Progenitor cell of endocrine pancreas (in vitro differentiated cells): ENCODE results near the gene THAP3. TPM values are rescaled to one million over a fixed set of nuclear protein-coding genes. Genes with fewer than 3 reads are reported as not detected.

ENCODE experiments used
- DNase-seq: peaks from one replicate; pipeline ENCODE4 v3.0.0; 2021; ENCODE audit warnings: low spot score; ENCODE audit not compliant: unreplicated experiment
- H3K27ac Mint-ChIP-seq: 2 replicates; pipeline ENCODE4 v1.8.0; 2021; ENCODE audit warnings: mild to moderate bottlenecking, moderate library complexity, mixed read lengths
- H3K27me3 Mint-ChIP-seq: 2 replicates; pipeline ENCODE4 v1.8.0; 2021; ENCODE audit warnings: mixed read lengths
- H3K36me3 Mint-ChIP-seq: 2 replicates; pipeline ENCODE4 v1.8.0; 2022; ENCODE audit warnings: mixed read lengths; ENCODE audit not compliant: insufficient read depth
- H3K4me1 Mint-ChIP-seq: 2 replicates; pipeline ENCODE4 v1.8.0; 2021; ENCODE audit warnings: low read depth, mixed read lengths
- H3K4me3 Mint-ChIP-seq: 2 replicates; pipeline ENCODE4 v1.8.0; 2021; ENCODE audit warnings: low read depth, mild to moderate bottlenecking, moderate library complexity, mixed read lengths
- H3K9me3 Mint-ChIP-seq: 2 replicates; pipeline ENCODE4 v1.8.0; 2021; ENCODE audit warnings: low read depth, mixed read lengths
- CTCF ChIP-seq: fragments of 200-600 bp; sonication (generic); IDR thresholded peaks from one replicate; pipeline ENCODE4 v1.5.0; 2021; ENCODE audit warnings: antibody characterized with exemption, mild to moderate bottlenecking; ENCODE audit not compliant: unreplicated experiment
- total RNA-seq: library from RNA; stranded (reverse); gene quantifications from 2 replicates; pipeline ENCODE4 v1.2.1, GENCODE V29; 2021

THAP3 gene
- total RNA-seq, 1 donor from 2014 or later = 22.9 TPM

- TF ChIP-seq CTCF = no peak
- H3K36me3 Mint-ChIP-seq = peaks cover 4% of the 10 kb centered on the region
- no peak for DNase-seq
Measured at GRCh38 chr1:6614929-6615785, 9.5 kb upstream of the THAP3 start.

GRCh38 chr1:6619045-6619444 lies 5.6 kb upstream of the THAP3 start:
- Mint-ChIP-seq H3K27ac (no peak overlapping the region), H3K4me3 (no peak overlapping the region), H3K36me3 (peaks cover 19% of the 10 kb centered on the region), H3K9me3 (no peaks in the 10 kb centered on the region), H3K27me3 (no peaks in the 10 kb centered on the region), H3K4me1 (peaks cover 7% of the 10 kb centered on the region)
- TF ChIP-seq CTCF = no peak
- DNase-seq = no peak

More at GRCh38 chr1:6614929-6615785, 9.5 kb upstream of the THAP3 start:
- Mint-ChIP-seq H3K27ac (peak overlapping the region; percentile 87), H3K4me3 (peak overlapping the region; percentile 72), H3K27me3 (no peaks in the 10 kb centered on the region), H3K4me1 (peaks cover 13% of the 10 kb centered on the region), H3K9me3 (no peaks in the 10 kb centered on the region)

GRCh38 chr1:6621429-6622391 lies 3.0 kb upstream of the THAP3 start:
- peaks cover 19% of the 10 kb centered on the region for H3K36me3 Mint-ChIP-seq
- no peaks in the 10 kb centered on the region for H3K27me3 Mint-ChIP-seq
- peaks cover 12% of the 10 kb centered on the region for H3K4me1 Mint-ChIP-seq
- H3K9me3 Mint-ChIP-seq = no peaks in the 10 kb centered on the region
- DNase-seq = no peak
- no peak overlapping the region for H3K27ac Mint-ChIP-seq
- no peak overlapping the region for H3K4me3 Mint-ChIP-seq
- TF ChIP-seq CTCF = no peak

- Mint-ChIP-seq H3K27ac (no peak overlapping the region), H3K9me3 (no peaks in the 10 kb centered on the region)
- DNase-seq = no peak
Measured at GRCh38 chr1:6622396-6623152, 2.1 kb upstream of the THAP3 start.

More at GRCh38 chr1:6622396-6623152, 2.1 kb upstream of the THAP3 start:
- peak overlapping the region; percentile 5 for H3K4me3 Mint-ChIP-seq
- no peaks in the 10 kb centered on the region for H3K27me3 Mint-ChIP-seq
- H3K36me3 Mint-ChIP-seq = peaks cover 20% of the 10 kb centered on the region
- TF ChIP-seq CTCF = no peak
- peaks cover 12% of the 10 kb centered on the region for H3K4me1 Mint-ChIP-seq
